ENCODE measurements around the gene STRBP. TPM values are rescaled to one million over a fixed set of nuclear protein-coding genes. Genes with fewer than 3 reads are reported as not detected.

STRBP gene
- total and polyA plus RNA-seq, 9 of the 15 experiments (the other 6 are each of a cell fraction or from before 2014, with no cell fraction given) = 27.7 to 84.0 (median 70.2) TPM

- CTCF ChIA-PET (ENCODE audit: low intra/inter-chr PET ratio) = interaction anchor here (1.1 kb wide), 1 partner anchor 10 kb away, joined by 4 read pairs; no protein-coding TSS in a partner anchor
- no TSS peak for BruUV-seq (replicated peaks)
- Histone ChIP-seq H3K36me3 (ENCODE audit: control insufficient read depth, insufficient read depth, low read length) (peaks cover 47% of the 10 kb centered on the region), H3K27ac (ENCODE audit: extremely low read depth, low read depth, low read length) (no peak overlapping the region), H3K4me3 (no peak overlapping the region), H3K9ac (ENCODE audit: insufficient read depth in 1 of 2, low read depth in 2 of 2, low read length in 2 of 2) (no peak overlapping the region), H3K4me2 (ENCODE audit: insufficient read depth, low read length) (no peak overlapping the region), H2AFZ (ENCODE audit: low read depth, low read length) (no peak overlapping the region), H3K9me3 (replicated peaks; ENCODE audit: control insufficient read depth, insufficient read depth, low read depth, low read length) (no peaks in the 10 kb centered on the region), H3K27me3 (ENCODE audit: control insufficient read depth in 2 of 2, insufficient read depth in 2 of 2, low read length in 2 of 2) (no peaks in the 10 kb centered on the region), H3K9me1 (ENCODE audit: control insufficient read depth, insufficient read depth, low read length) (no peaks in the 10 kb centered on the region), H3K4me1 (replicated peaks in 1 of 2; ENCODE audit: control insufficient read depth in 2 of 2, insufficient read depth in 2 of 2, low read length in 2 of 2) (no peaks in the 10 kb centered on the region; a peak in 1 of 5 replicates), H3K79me2 (ENCODE audit: control insufficient read depth, insufficient read depth, low read length) (no peaks in the 10 kb centered on the region), H4K20me1 (replicated peaks; ENCODE audit: control insufficient read depth, insufficient read depth, low read length) (no peaks in the 10 kb centered on the region)
- no peak for ATAC-seq
- in situ Hi-C loops (cut with MboI) (no loop called here), intact Hi-C loops (cut with micrococcal nuclease) (no loop called here)
- WGBS (ENCODE audit: insufficient coverage, low coverage, missing lambda C conversion rate) = 69% methylated on average over 2 of the region's 2 CpGs
- POLR2A ChIA-PET = interaction anchor here (2.5 kb wide), 1 partner anchor 11 kb away, joined by 11 read pairs; no protein-coding TSS in a partner anchor
- DNase-seq (ENCODE audit: extremely low read depth in 1 of 4, low spot score in 3 of 4) = no peak
- no peak for TF ChIP-seq DIDO1 (tag; IDR thresholded peaks at IDR 0.05; ENCODE audit: low read depth)
- TF ChIP-seq, protein P1, sequence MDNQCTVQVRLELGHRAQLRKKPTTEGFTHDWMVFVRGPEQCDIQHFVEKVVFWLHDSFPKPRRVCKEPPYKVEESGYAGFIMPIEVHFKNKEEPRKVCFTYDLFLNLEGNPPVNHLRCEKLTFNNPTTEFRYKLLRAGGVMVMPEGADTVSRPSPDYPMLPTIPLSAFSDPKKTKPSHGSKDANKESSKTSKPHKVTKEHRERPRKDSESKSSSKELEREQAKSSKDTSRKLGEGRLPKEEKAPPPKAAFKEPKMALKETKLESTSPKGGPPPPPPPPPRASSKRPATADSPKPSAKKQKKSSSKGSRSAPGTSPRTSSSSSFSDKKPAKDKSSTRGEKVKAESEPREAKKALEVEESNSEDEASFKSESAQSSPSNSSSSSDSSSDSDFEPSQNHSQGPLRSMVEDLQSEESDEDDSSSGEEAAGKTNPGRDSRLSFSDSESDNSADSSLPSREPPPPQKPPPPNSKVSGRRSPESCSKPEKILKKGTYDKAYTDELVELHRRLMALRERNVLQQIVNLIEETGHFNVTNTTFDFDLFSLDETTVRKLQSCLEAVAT (IDR thresholded peaks at IDR 0.05) = no peak
- TF ChIP-seq, protein P2, sequence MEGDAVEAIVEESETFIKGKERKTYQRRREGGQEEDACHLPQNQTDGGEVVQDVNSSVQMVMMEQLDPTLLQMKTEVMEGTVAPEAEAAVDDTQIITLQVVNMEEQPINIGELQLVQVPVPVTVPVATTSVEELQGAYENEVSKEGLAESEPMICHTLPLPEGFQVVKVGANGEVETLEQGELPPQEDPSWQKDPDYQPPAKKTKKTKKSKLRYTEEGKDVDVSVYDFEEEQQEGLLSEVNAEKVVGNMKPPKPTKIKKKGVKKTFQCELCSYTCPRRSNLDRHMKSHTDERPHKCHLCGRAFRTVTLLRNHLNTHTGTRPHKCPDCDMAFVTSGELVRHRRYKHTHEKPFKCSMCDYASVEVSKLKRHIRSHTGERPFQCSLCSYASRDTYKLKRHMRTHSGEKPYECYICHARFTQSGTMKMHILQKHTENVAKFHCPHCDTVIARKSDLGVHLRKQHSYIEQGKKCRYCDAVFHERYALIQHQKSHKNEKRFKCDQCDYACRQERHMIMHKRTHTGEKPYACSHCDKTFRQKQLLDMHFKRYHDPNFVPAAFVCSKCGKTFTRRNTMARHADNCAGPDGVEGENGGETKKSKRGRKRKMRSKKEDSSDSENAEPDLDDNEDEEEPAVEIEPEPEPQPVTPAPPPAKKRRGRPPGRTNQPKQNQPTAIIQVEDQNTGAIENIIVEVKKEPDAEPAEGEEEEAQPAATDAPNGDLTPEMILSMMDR (IDR thresholded peaks at IDR 0.05 in 2 of 3, conservative IDR thresholded peaks at IDR 0.05 in 1 of 3; ENCODE audit: insufficient read depth in 2 of 3, low read depth in 1 of 3, low read length in 3 of 3) = peak in 1 of 3 experiments; percentile 25; a peak in 2 of 6 replicates
- FAIRE-seq = peak; percentile 40
Measured at GRCh38 chr9:123091459-123091858, 176.9 kb downstream of the STRBP start.

Measured in K562 (cell line).